ENCODE results near the gene RNF39. TPM values are rescaled to one million over a fixed set of nuclear protein-coding genes. Genes with fewer than 3 reads are reported as not detected.
A peak's percentile ranks its signal among the peaks of the same experiment; 100 is the strongest.

The RNF39 gene
- total RNA-seq, 4 donors from 2014 or later, result not detected

GRCh38 chr6:30103872-30104179 lies 28.3 kb upstream of the RNF39 start:
- no peaks in the 10 kb centered on the region for H3K9me3 ChIP-seq
- intact Hi-C loops (cut with DNase I), result loop anchor here (2.0 kb wide), 1 partner anchor 27 kb away; no protein-coding TSS in a partner anchor
- H3K4me3 ChIP-seq (replicated peaks in 1 of 3), result no peak overlapping the region
- peaks cover 14 to 29% of the 10 kb centered on the region in 2 donors for H3K4me1 ChIP-seq
- WGBS, 2 donors, result 34 to 55% methylated on average over 3 of the region's 3 CpGs
- H3K36me3 ChIP-seq, result no peaks in the 10 kb centered on the region
- no peaks in the 10 kb centered on the region for H3K27me3 ChIP-seq
- TF ChIP-seq POLR2A (IDR thresholded peaks at IDR 0.05) (no peak), CTCF (IDR thresholded peaks at IDR 0.05) (no peak)
- DNase-seq, result no peak
- H3K27ac ChIP-seq, result no peak overlapping the region

GRCh38 chr6:30102970-30103871 lies 27.7 kb upstream of the RNF39 start:
- Histone ChIP-seq H3K27ac (peak overlapping the region; percentile 3 to 65 (median 60)), H3K27me3 (no peaks in the 10 kb centered on the region), H3K9me3 (no peaks in the 10 kb centered on the region), H3K4me1 (peaks cover 14 to 29% of the 10 kb centered on the region in 2 donors), H3K4me3 (replicated peaks in 1 of 3) (peak overlapping the region in 1 of 3 donors; percentile 28), H3K36me3 (no peaks in the 10 kb centered on the region)
- TF ChIP-seq POLR2A (IDR thresholded peaks at IDR 0.05) (no peak), CTCF (IDR thresholded peaks at IDR 0.05) (peak; percentile 80 to 99 (median 92))
- DNase-seq, result peak; percentile 93 to 94
- intact Hi-C loops (cut with DNase I), result no loop called here
- 2 to 3% methylated on average over 36 of the region's 36 CpGs for WGBS, 2 donors

GRCh38 chr6:30102414-30102969 lies 26.9 kb upstream of the RNF39 start:
- no peaks in the 10 kb centered on the region for H3K27me3 ChIP-seq
- H3K27ac ChIP-seq, result peak overlapping the region; percentile 3 to 65 (median 54)
- peak in 1 of 2 donors; percentile 16 for DNase-seq
- TF ChIP-seq POLR2A (IDR thresholded peaks at IDR 0.05) (no peak), CTCF (IDR thresholded peaks at IDR 0.05) (no peak)
- no peaks in the 10 kb centered on the region for H3K36me3 ChIP-seq
- H3K9me3 ChIP-seq, result no peaks in the 10 kb centered on the region
- WGBS, 2 donors, result 41 to 42% methylated on average over 14 to 15 of the region's 15 CpGs
- peaks cover 14 to 29% of the 10 kb centered on the region in 2 donors for H3K4me1 ChIP-seq
- H3K4me3 ChIP-seq (replicated peaks in 1 of 3), result peak overlapping the region in 1 of 3 donors; percentile 19
- intact Hi-C loops (cut with DNase I), result no loop called here

- Histone ChIP-seq H3K4me1 (peaks cover 14 to 29% of the 10 kb centered on the region in 2 donors), H3K4me3 (replicated peaks in 1 of 3) (peak overlapping the region in 1 of 3 donors; percentile 19), H3K36me3 (no peaks in the 10 kb centered on the region), H3K27ac (peak overlapping the region; percentile 3 to 65 (median 54)), H3K27me3 (no peaks in the 10 kb centered on the region), H3K9me3 (no peaks in the 10 kb centered on the region)
- intact Hi-C loops (cut with DNase I), result no loop called here
- TF ChIP-seq POLR2A (IDR thresholded peaks at IDR 0.05) (peak in 1 of 2 donors; percentile 84), CTCF (IDR thresholded peaks at IDR 0.05) (peak in 1 of 6 experiments; percentile 8)
- peak; percentile 92 to 93 for DNase-seq
- WGBS, 2 donors, result 3 to 5% methylated on average over 25 to 35 of the region's 51 CpGs
These were observed 26.2 kb upstream of the RNF39 start for GRCh38 chr6:30101444-30102413.

Measured in thyroid gland (tissue), 4 donors.